ENCODE measurements around the gene PRR15L.
"Not testable (repeated sequence)": the region's sequence is repeated elsewhere in the genome, so short reads cannot be mapped to it uniquely, and the experiment has no call there.

PRR15L gene

GRCh38 chr17:47957591-47958490 is at the start of gene PRR15L:
Gene PRR15L, minus strand, starts transcription at chr17:47957883. Its CDS starts 4,649 bp downstream, at chr17:47953234.
- DNase-seq (ENCODE audit: low spot score): no peak

GRCh38 chr17:48006936-48007709 is 49.4 kb upstream of the PRR15L start:
- DNase-seq (ENCODE audit: low spot score): no peak

- DNase-seq (ENCODE audit: low spot score): no peak
Observed at GRCh38 chr17:48004983-48005382, 47.3 kb upstream of the PRR15L start.

- no peak for DNase-seq (ENCODE audit: low spot score)
Observed at GRCh38 chr17:48003417-48004151, 45.9 kb upstream of the PRR15L start.

- DNase-seq (ENCODE audit: low spot score): no peak
Observed at GRCh38 chr17:48002916-48003416, 45.3 kb upstream of the PRR15L start.

- no peak for DNase-seq (ENCODE audit: low spot score)
Observed at GRCh38 chr17:48002266-48002915, 44.7 kb upstream of the PRR15L start.

- not testable (repeated sequence) for DNase-seq (ENCODE audit: low spot score)
Observed at GRCh38 chr17:48001657-48002056, 44.0 kb upstream of the PRR15L start.

- DNase-seq (ENCODE audit: low spot score): no peak
Observed at GRCh38 chr17:48001197-48001596, 43.5 kb upstream of the PRR15L start.

- DNase-seq (ENCODE audit: low spot score): no peak
Observed at GRCh38 chr17:47999582-47999981, 41.9 kb upstream of the PRR15L start.

- no peak for DNase-seq (ENCODE audit: low spot score)
Observed at GRCh38 chr17:47998044-47998443, 40.4 kb upstream of the PRR15L start.

- no peak for DNase-seq (ENCODE audit: low spot score)
Observed at GRCh38 chr17:47997586-47997985, 39.9 kb upstream of the PRR15L start.

- DNase-seq (ENCODE audit: low spot score): no peak
Observed at GRCh38 chr17:47996201-47996600, 38.5 kb upstream of the PRR15L start.

- no peak for DNase-seq (ENCODE audit: low spot score)
Observed at GRCh38 chr17:47995241-47995935, 37.7 kb upstream of the PRR15L start.

- DNase-seq (ENCODE audit: low spot score): no peak
Observed at GRCh38 chr17:47994724-47995123, 37.0 kb upstream of the PRR15L start.

- DNase-seq (ENCODE audit: low spot score): no peak
Observed at GRCh38 chr17:47993964-47994363, 36.3 kb upstream of the PRR15L start.

GRCh38 chr17:47993031-47993564 is 35.4 kb upstream of the PRR15L start:
- DNase-seq (ENCODE audit: low spot score): no peak

- no peak for DNase-seq (ENCODE audit: low spot score)
Observed at GRCh38 chr17:47992216-47992615, 34.5 kb upstream of the PRR15L start.

GRCh38 chr17:47990962-47991731 is 33.5 kb upstream of the PRR15L start:
- no peak for DNase-seq (ENCODE audit: low spot score)

- no peak for DNase-seq (ENCODE audit: low spot score)
Observed at GRCh38 chr17:47989700-47990099, 32.0 kb upstream of the PRR15L start.

- no peak for DNase-seq (ENCODE audit: low spot score)
Observed at GRCh38 chr17:47989159-47989558, 31.5 kb upstream of the PRR15L start.
